Esophagus muscularis mucosa (tissue), 4 donors: ENCODE results near the gene MRPL17. TPM values are rescaled to one million over a fixed set of nuclear protein-coding genes. Genes with fewer than 3 reads are reported as not detected.

Experiments
- DNase-seq: peaks from one replicate; pipeline ENCODE4 v3.0.0-alpha.2; 2017; ENCODE audit errors: extremely low spot score
- H3K27ac ChIP-seq, 4 donors: fragments of 200-600 bp; sonication (generic); replicated peaks in 1 of 4; 1 replicate in 3 of 4; 2 replicates in 1 of 4; pipeline ENCODE4 v1.5.1; 2016 to 2019; ENCODE audit warnings: mild to moderate bottlenecking in 1 of 4
- H3K27me3 ChIP-seq, 4 donors: fragments of 200-600 bp; sonication (generic); one replicate each; pipeline versions ENCODE4 v1.5.1 to v1.6.0; 2016 to 2019
- H3K36me3 ChIP-seq, 4 donors: fragments of 200-600 bp; sonication (generic); one replicate each; pipeline ENCODE4 v1.5.1; 2016 to 2019
- H3K4me1 ChIP-seq, 4 donors: fragments of 200-600 bp; sonication (generic); one replicate each; pipeline ENCODE4 v1.5.1; 2016 to 2019
- H3K4me3 ChIP-seq, 4 donors: fragments of 200-600 bp; sonication (generic); 1 replicate in 2 of 4; 2 replicates in 2 of 4; pipeline ENCODE4 v1.5.1; 2016 to 2019; ENCODE audit warnings: mild to moderate bottlenecking in 4 of 4, moderate library complexity in 1 of 4
- H3K9me3 ChIP-seq, 4 donors: fragments of 200-600 bp; sonication (generic); 1 replicate in 3 of 4; 2 replicates in 1 of 4; pipeline ENCODE4 v1.5.1; 2016 to 2019
- EP300 ChIP-seq: sonication (generic); formaldehyde crosslinking; IDR thresholded peaks from one replicate; pipeline ENCODE4 v1.6.1; 2017; ENCODE audit warnings: antibody characterized with exemption
- POLR2A ChIP-seq: fragments of 450-650 bp; IDR thresholded peaks from one replicate; pipeline ENCODE4 v1.6.1; 2017; ENCODE audit warnings: antibody characterized with exemption, moderate library complexity, mild to moderate bottlenecking, low read depth
- POLR2AphosphoS5 ChIP-seq, 2 donors: sonication (generic); formaldehyde crosslinking; IDR thresholded peaks; one replicate each; pipeline ENCODE4 v1.6.1; 2017; ENCODE audit warnings: antibody characterized with exemption in 2 of 2
- WGBS: methylation state at CpG from one replicate; pipeline ENCODE4 v1.1.5; 2018; 5-methylcytosine and 5-hydroxymethylcytosine counted together
- intact Hi-C: fragments of 100-400 bp; cut with DNase I; formaldehyde crosslinking; loops from one replicate; pipeline ENCODE4 v1.15.1; 2023
- total RNA-seq, 4 donors: library from RNA; depleted of rRNA; stranded (reverse); fragments of >200 nt; gene quantifications; one replicate each; pipeline versions ENCODE4 v1.1.0 to v1.2.1, GENCODE V29; 2016
- TF ChIP-seq, protein P1 (sequence below), 3 experiments: fragments of 200-600 bp in 2 of 3; fragments of 450-650 bp in 1 of 3; sonication (generic) in 2 of 3; IDR thresholded peaks; one replicate each; pipeline ENCODE4 v1.5.1; 2017 to 2019; ENCODE audit warnings: antibody characterized with exemption in 3 of 3, mild to moderate bottlenecking in 2 of 3, moderate library complexity in 1 of 3

Gene MRPL17
- total RNA-seq, 4 donors from 2014 or later, result 13.3 to 22.9 (median 19.4) TPM

- Histone ChIP-seq H3K27me3 (no peaks in the 10 kb centered on the region), H3K4me3 (no peak overlapping the region), H3K27ac (no peak overlapping the region), H3K36me3 (no peaks in the 10 kb centered on the region), H3K4me1 (peaks cover 10 to 31% (median 18%) of the 10 kb centered on the region in 4 donors), H3K9me3 (no peaks in the 10 kb centered on the region)
- intact Hi-C loops, result no loop called here
- DNase-seq, result peak; percentile 85
- no peak for TF ChIP-seq EP300
- TF ChIP-seq POLR2A, result no peak
- TF ChIP-seq, protein P1, sequence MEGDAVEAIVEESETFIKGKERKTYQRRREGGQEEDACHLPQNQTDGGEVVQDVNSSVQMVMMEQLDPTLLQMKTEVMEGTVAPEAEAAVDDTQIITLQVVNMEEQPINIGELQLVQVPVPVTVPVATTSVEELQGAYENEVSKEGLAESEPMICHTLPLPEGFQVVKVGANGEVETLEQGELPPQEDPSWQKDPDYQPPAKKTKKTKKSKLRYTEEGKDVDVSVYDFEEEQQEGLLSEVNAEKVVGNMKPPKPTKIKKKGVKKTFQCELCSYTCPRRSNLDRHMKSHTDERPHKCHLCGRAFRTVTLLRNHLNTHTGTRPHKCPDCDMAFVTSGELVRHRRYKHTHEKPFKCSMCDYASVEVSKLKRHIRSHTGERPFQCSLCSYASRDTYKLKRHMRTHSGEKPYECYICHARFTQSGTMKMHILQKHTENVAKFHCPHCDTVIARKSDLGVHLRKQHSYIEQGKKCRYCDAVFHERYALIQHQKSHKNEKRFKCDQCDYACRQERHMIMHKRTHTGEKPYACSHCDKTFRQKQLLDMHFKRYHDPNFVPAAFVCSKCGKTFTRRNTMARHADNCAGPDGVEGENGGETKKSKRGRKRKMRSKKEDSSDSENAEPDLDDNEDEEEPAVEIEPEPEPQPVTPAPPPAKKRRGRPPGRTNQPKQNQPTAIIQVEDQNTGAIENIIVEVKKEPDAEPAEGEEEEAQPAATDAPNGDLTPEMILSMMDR (IDR thresholded peaks at IDR 0.05), result no peak
- TF ChIP-seq POLR2AphosphoS5 (IDR thresholded peaks at IDR 0.05), result no peak
Observed at GRCh38 chr11:6658647-6659046, 24.5 kb downstream of the MRPL17 start.

GRCh38 chr11:6657346-6657745, 25.8 kb downstream of the MRPL17 start:
- intact Hi-C loops, result no loop called here

DNA sequence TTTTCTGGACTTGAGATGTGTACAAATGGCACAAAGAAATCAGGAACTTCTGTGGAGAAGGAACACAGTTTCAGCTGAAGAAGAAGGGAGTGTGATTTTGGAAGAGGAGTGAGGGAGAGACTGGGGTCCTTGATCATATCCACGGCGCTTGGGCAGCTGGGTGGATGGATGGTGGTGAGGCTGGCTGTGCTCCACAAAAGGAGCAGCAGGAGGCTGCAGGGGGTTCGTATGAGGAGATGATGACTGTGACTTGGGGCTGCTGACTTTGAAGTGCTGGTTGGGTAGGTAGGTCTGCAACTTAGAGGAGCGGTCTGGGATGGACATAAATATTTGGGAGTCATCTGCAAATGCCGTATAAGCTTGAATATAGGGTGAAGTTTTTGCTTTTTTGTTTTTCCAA, 26.2 kb downstream of the MRPL17 start:
- Histone ChIP-seq H3K4me3 (no peak overlapping the region), H3K9me3 (no peaks in the 10 kb centered on the region), H3K4me1 (peaks cover 10 to 40% (median 18%) of the 10 kb centered on the region in 4 donors), H3K27ac (peak overlapping the region in 1 of 4 donors; percentile 83), H3K36me3 (no peaks in the 10 kb centered on the region), H3K27me3 (no peaks in the 10 kb centered on the region)
- whole genome bisulfite sequencing, result 78% methylated on average over 5 of the region's 5 CpGs
- intact Hi-C loops, result no loop called here
- TF ChIP-seq POLR2A, result no peak
- peak; percentile 84 for DNase-seq

More at GRCh38 chr11:6657346-6657745, 25.8 kb downstream of the MRPL17 start:
- no peak overlapping the region for H3K4me3 ChIP-seq
- WGBS, result 74% methylated on average over 1 of the region's 1 CpG
- H3K4me1 ChIP-seq, result peaks cover 10 to 40% (median 18%) of the 10 kb centered on the region in 4 donors
- peak overlapping the region in 1 of 4 donors; percentile 7 for H3K27ac ChIP-seq
- no peak for DNase-seq
- no peaks in the 10 kb centered on the region for H3K9me3 ChIP-seq
- no peaks in the 10 kb centered on the region for H3K36me3 ChIP-seq
- H3K27me3 ChIP-seq, result no peaks in the 10 kb centered on the region
- TF ChIP-seq POLR2AphosphoS5 (IDR thresholded peaks at IDR 0.05) (no peak), POLR2A (no peak), EP300 (no peak)
- TF ChIP-seq, protein P1 (IDR thresholded peaks at IDR 0.05), result no peak

GRCh38 chr11:6656584-6656915, 26.6 kb downstream of the MRPL17 start:
- WGBS, result 67% methylated on average over 4 of the region's 4 CpGs
- peak; percentile 60 for DNase-seq
- intact Hi-C loops, result no loop called here
- Histone ChIP-seq H3K4me3 (peak overlapping the region; percentile 61 to 72 (median 62)), H3K36me3 (no peaks in the 10 kb centered on the region), H3K27me3 (no peaks in the 10 kb centered on the region), H3K27ac (peak overlapping the region in 3 of 4 donors; percentile 77 to 83 (median 80)), H3K4me1 (peaks cover 10 to 40% (median 18%) of the 10 kb centered on the region in 4 donors), H3K9me3 (no peaks in the 10 kb centered on the region)
- no peak for TF ChIP-seq POLR2AphosphoS5 (IDR thresholded peaks at IDR 0.05)
- TF ChIP-seq POLR2A, result no peak
- TF ChIP-seq, protein P1 (IDR thresholded peaks at IDR 0.05), result no peak

DNA sequence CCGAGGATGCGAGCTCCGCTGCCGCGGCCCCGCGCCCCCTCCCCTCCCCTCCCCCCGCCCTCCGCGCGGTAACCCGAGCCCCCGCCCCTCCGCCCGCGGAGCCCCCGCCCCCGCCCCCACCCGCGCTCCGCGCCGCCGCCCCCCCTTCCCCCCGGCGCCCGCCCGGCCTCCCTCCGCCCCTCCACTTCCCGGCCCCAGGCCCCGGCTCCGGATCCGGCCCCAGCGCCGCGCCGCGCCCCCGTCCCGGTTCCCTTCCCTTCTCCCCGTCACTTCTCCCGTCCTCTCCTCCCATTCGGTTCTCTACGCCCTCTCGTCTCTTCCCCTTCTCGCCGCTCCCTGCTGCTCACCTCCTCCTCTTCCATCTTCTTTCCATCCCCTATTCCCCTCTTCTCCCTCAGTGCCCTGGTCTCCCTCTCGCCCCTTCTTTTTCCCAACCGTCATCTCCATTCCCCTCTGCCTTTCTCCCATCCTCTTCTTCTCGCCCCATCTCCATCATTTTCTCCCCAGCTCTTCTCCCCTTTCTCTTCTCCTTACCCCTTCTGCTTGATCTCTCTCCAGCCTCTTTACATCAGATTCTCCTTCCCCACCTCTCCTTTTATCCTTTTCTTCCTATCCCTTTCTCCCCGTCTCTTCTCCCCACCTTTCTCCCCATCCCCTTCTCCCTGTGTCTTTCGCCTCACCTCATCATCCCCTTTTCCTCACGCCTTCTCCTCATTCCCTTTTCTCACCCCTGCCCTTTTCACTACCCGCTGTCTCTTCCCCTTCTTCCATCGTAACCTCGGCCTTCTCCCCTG, 27.2 kb downstream of the MRPL17 start, which contains the start of gene DCHS1:
Gene DCHS1 (minus strand): TSS at position 20 of the 794 bp plus-strand sequence. CDS start 14,196 bp downstream, outside the sequence.
- DNase-seq, result peak; percentile 90
- WGBS, result 17% methylated on average over 17 of the region's 56 CpGs
- Histone ChIP-seq H3K27me3 (no peaks in the 10 kb centered on the region), H3K4me3 (peak within 1 kb of the TSS; percentile 61 to 72 (median 62)), H3K4me1 (peaks cover 10 to 40% (median 19%) of the 10 kb centered on the region in 4 donors), H3K27ac (peak within 1 kb of the TSS; percentile 72 to 83 (median 78)), H3K9me3 (no peaks in the 10 kb centered on the region), H3K36me3 (no peaks in the 10 kb centered on the region)
- intact Hi-C loops, result no loop called here
- TF ChIP-seq, protein P1 (IDR thresholded peaks at IDR 0.05), result no peak
- TF ChIP-seq POLR2A, result no peak
